Measurements from ENCODE around the gene MYO1E. TPM values are rescaled to one million over a fixed set of nuclear protein-coding genes. Genes with fewer than 3 reads are reported as not detected.

MYO1E gene
- total RNA-seq, 1 donor from 2014 or later, result 190 TPM

DNA sequence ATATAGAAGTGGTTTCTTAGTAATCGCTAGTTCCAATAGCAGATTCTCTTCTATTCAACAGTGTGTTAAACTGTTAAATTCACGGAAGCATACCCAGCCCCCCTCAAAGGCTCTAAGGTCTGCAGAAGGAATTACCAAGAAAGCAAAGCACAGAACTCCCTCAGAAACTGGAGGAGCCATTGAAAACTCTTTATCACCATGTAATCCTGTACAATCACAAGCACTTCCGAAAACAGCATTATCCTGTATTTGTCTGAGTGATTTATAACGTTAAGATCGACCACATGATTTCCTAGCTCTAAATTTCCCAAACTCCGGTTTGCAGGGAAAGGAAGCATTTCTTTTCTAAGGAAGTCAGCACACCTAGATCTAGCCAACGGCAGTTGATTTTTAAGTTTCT is 20.0 kb downstream of the MYO1E start:
- H3K36me3 ChIP-seq (ENCODE audit: control insufficient read depth, insufficient read depth, low read length), result no peaks in the 10 kb centered on the region
- TF ChIP-seq, protein P1, sequence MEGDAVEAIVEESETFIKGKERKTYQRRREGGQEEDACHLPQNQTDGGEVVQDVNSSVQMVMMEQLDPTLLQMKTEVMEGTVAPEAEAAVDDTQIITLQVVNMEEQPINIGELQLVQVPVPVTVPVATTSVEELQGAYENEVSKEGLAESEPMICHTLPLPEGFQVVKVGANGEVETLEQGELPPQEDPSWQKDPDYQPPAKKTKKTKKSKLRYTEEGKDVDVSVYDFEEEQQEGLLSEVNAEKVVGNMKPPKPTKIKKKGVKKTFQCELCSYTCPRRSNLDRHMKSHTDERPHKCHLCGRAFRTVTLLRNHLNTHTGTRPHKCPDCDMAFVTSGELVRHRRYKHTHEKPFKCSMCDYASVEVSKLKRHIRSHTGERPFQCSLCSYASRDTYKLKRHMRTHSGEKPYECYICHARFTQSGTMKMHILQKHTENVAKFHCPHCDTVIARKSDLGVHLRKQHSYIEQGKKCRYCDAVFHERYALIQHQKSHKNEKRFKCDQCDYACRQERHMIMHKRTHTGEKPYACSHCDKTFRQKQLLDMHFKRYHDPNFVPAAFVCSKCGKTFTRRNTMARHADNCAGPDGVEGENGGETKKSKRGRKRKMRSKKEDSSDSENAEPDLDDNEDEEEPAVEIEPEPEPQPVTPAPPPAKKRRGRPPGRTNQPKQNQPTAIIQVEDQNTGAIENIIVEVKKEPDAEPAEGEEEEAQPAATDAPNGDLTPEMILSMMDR (IDR thresholded peaks at IDR 0.05; ENCODE audit: insufficient read depth, low read length, poor library complexity, severe bottlenecking), result no peak
- no peak for DNase-seq (ENCODE audit: low read depth)
- H3K4me3 ChIP-seq (ENCODE audit: low read depth, low read length), result no peak overlapping the region
- no peaks in the 10 kb centered on the region for H3K27me3 ChIP-seq (ENCODE audit: control insufficient read depth, insufficient read depth, low read length)

DNA sequence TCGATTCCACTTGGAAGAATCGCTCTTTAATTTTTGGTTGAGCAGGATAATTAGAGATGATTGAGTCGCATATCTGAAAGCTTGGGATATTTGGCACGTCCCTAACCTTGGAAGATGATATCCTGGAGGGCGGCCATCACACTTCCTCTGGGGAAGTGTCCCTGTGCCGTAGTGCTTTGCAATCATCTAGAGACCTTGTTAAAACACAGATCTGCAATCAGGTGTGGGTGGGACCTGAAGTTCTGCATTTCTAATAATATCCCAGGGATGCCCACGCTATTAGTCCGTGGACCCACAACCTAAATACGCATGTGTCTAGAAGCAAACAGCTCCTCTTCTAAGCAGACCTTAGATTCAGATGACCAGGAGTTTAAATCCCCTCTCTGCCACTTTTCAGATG is 20.5 kb downstream of the MYO1E start:
- no peaks in the 10 kb centered on the region for H3K36me3 ChIP-seq (ENCODE audit: control insufficient read depth, insufficient read depth, low read length)
- no peaks in the 10 kb centered on the region for H3K27me3 ChIP-seq (ENCODE audit: control insufficient read depth, insufficient read depth, low read length)
- TF ChIP-seq, protein P1 (IDR thresholded peaks at IDR 0.05; ENCODE audit: insufficient read depth, low read length, poor library complexity, severe bottlenecking), result no peak
- no peak for DNase-seq (ENCODE audit: low read depth)
- no peak overlapping the region for H3K4me3 ChIP-seq (ENCODE audit: low read depth, low read length)

DNA sequence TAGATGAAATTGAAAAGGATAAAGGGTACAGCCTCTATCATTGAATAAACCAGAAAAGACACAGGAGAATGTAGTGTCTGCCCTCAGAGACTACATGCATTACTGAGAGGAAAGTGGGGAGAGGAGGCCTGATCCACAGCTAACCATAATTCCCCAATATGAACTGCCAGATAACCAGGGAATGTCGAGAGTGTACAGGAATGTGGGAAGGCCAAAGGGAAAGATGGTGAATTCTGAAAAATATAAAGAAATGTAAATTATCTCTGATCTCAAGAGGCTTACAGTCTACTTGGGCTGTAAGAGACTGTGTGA is 22.3 kb downstream of the MYO1E start:
- no peak for DNase-seq (ENCODE audit: low read depth)
- Histone ChIP-seq H3K4me3 (ENCODE audit: low read depth, low read length) (no peak overlapping the region), H3K36me3 (ENCODE audit: control insufficient read depth, insufficient read depth, low read length) (no peaks in the 10 kb centered on the region), H3K27me3 (ENCODE audit: control insufficient read depth, insufficient read depth, low read length) (no peaks in the 10 kb centered on the region)
- TF ChIP-seq, protein P1 (IDR thresholded peaks at IDR 0.05; ENCODE audit: insufficient read depth, low read length, poor library complexity, severe bottlenecking), result no peak

DNA sequence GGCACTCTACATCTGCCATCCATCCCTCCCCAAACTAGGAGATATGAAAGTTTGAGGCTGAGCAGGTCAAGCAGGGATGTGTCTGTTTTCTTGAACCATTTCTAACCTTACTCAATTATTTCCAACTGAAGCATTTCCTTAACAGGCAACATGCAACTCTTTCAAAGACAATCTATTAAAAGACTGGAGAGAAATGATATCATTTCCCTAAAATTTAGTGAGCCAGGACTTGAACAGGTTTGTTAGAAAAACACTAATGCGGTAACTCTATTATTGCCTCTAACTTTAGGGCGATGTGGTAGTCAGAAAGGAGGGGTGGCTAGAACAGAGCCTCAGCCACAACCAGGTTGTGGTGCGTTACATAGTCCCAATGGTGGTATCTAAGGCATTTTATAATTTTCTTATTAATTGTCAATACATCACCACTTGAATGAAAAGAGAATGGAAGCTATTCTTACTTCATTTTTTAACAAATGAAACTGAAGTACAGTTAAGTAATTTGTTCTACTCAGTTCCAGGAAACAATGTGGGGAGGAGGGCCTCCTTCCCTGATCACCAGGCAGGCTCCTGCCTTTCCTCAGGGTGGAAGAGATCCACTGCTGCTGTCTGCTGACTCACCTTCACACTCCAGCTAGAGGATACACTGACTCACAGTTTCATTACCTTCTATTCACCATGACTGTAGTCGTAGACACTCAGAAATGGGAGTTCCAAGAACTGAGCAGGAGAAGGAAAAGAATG is 22.8 kb downstream of the MYO1E start:
- TF ChIP-seq, protein P1 (IDR thresholded peaks at IDR 0.05; ENCODE audit: insufficient read depth, low read length, poor library complexity, severe bottlenecking), result no peak
- DNase-seq (ENCODE audit: low read depth), result peak; percentile 95
- Histone ChIP-seq H3K36me3 (ENCODE audit: control insufficient read depth, insufficient read depth, low read length) (no peaks in the 10 kb centered on the region), H3K4me3 (ENCODE audit: low read depth, low read length) (no peak overlapping the region), H3K27me3 (ENCODE audit: control insufficient read depth, insufficient read depth, low read length) (no peaks in the 10 kb centered on the region)

DNA sequence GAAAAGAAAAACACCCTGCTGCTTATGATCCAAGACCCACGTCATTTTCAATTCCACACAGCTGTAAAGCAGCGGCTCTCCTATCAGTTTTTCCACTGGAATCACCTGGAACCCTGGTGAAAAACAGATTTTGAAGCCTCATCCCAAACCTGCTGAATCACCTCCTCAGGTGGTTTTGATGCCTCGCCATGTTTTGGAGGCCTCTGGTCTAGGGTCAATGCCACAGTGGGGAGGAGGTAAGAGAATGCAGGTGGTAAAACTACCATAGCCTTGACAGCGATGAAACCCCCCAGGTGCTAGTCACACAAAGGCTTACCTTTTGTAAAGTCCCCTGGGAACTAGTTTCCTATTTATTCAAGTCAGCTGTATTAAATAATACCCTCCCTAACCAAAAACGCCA is 24.8 kb downstream of the MYO1E start:
- TF ChIP-seq, protein P1 (IDR thresholded peaks at IDR 0.05; ENCODE audit: insufficient read depth, low read length, poor library complexity, severe bottlenecking), result no peak

DNA sequence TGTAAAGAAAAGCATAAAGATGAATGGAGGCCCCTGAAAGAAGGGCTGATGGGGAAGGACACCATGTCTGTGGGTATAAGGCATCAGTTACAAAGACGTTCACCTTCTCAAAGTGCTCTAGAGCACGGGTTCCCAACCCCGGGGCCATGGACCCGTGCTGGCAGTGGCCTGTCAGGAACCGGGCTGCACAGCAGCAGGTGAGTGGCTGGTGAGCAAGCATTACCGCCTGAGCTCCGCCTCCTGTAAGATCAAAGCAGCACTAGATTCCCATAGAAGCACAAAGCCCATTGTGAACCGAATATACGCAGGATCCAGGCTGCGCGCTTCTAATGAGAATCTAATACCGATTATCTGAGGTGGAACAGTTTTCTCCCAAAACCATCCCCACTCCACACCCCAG is 25.7 kb downstream of the MYO1E start:
- TF ChIP-seq, protein P1 (IDR thresholded peaks at IDR 0.05; ENCODE audit: insufficient read depth, low read length, poor library complexity, severe bottlenecking), result no peak
- no peak for DNase-seq (ENCODE audit: low read depth)
- Histone ChIP-seq H3K4me3 (ENCODE audit: low read depth, low read length) (no peak overlapping the region), H3K27me3 (ENCODE audit: control insufficient read depth, insufficient read depth, low read length) (no peaks in the 10 kb centered on the region), H3K36me3 (ENCODE audit: control insufficient read depth, insufficient read depth, low read length) (peaks cover 1% of the 10 kb centered on the region)

More for the DNA sequence above, 24.8 kb downstream of the MYO1E start:
- DNase-seq (ENCODE audit: low read depth), result no peak
- peaks cover 1% of the 10 kb centered on the region for H3K36me3 ChIP-seq (ENCODE audit: control insufficient read depth, insufficient read depth, low read length)
- no peaks in the 10 kb centered on the region for H3K27me3 ChIP-seq (ENCODE audit: control insufficient read depth, insufficient read depth, low read length)
- no peak overlapping the region for H3K4me3 ChIP-seq (ENCODE audit: low read depth, low read length)
